Loucy (cell line): ENCODE results near the gene MYO7B.

ENCODE experiments used
- H2AFZ ChIP-seq: fragments of 200-600 bp; sonication (generic); 2 replicates; pipeline ENCODE4 v1.6.0; 2016; ENCODE audit warnings: antibody characterized with exemption, mild to moderate bottlenecking, low read length, moderate library complexity
- H3F3A ChIP-seq: fragments of 200-600 bp; 2 replicates; pipeline ENCODE4 v1.6.0; 2016; ENCODE audit warnings: antibody characterized with exemption, low read depth, mild to moderate bottlenecking
- H3K27me3 ChIP-seq: fragments of 200-600 bp; sonication (generic); 2 replicates; pipeline ENCODE4 v1.6.1; 2014; ENCODE audit warnings: low read length, mild to moderate bottlenecking; ENCODE audit not compliant: insufficient read depth, poor library complexity, severe bottlenecking
- H3K36me3 ChIP-seq: fragments of 200-600 bp; sonication (generic); 2 replicates; pipeline ENCODE4 v1.6.1; 2016; ENCODE audit warnings: low read length; ENCODE audit not compliant: insufficient read depth
- H3K4me1 ChIP-seq: fragments of 200-600 bp; sonication (generic); 2 replicates; pipeline ENCODE4 v1.5.1; 2014; ENCODE audit warnings: low read length, mild to moderate bottlenecking; ENCODE audit not compliant: insufficient read depth, poor library complexity, severe bottlenecking
- H3K4me2 ChIP-seq: fragments of 200-600 bp; sonication (generic); 2 replicates; pipeline ENCODE4 v1.6.0; 2014; ENCODE audit warnings: antibody characterized with exemption, low read length, low read depth, mild to moderate bottlenecking; ENCODE audit not compliant: poor library complexity, severe bottlenecking
- H3K4me3 ChIP-seq: fragments of 200-600 bp; sonication (generic); 2 replicates; pipeline ENCODE4 v1.5.1; 2014; ENCODE audit warnings: low read length, mild to moderate bottlenecking, mixed read lengths; ENCODE audit not compliant: poor library complexity, severe bottlenecking
- H3K79me2 ChIP-seq: fragments of 200-600 bp; sonication (generic); 2 replicates; pipeline ENCODE4 v1.6.1; 2014; ENCODE audit warnings: low read length; ENCODE audit not compliant: insufficient read depth
- H3K9ac ChIP-seq: fragments of 200-600 bp; sonication (generic); 2 replicates; pipeline ENCODE4 v1.6.0; 2014; ENCODE audit warnings: mild to moderate bottlenecking, low read depth, low read length, moderate library complexity; ENCODE audit not compliant: poor library complexity, severe bottlenecking
- H3K9me2 ChIP-seq: fragments of 200-600 bp; sonication (generic); replicated peaks from 2 replicates; pipeline ENCODE4 v1.6.1; 2016; ENCODE audit warnings: low read depth, low read length, mixed read lengths
- H3K9me3 ChIP-seq: fragments of 200-600 bp; sonication (generic); 2 replicates; pipeline ENCODE4 v1.6.1; 2014; ENCODE audit warnings: mild to moderate bottlenecking, antibody characterized with exemption, low read length, low read depth; ENCODE audit not compliant: insufficient read depth
- H4K20me1 ChIP-seq: fragments of 200-600 bp; sonication (generic); 2 replicates; pipeline ENCODE4 v1.6.0; 2014; ENCODE audit warnings: antibody characterized with exemption, low read length, mild to moderate bottlenecking; ENCODE audit not compliant: insufficient read depth, poor library complexity, severe bottlenecking
- CTCF ChIP-seq: fragments of 200-600 bp; sonication (generic); conservative IDR thresholded peaks from 2 replicates; pipeline ENCODE4 v1.5.1; 2014; ENCODE audit warnings: mild to moderate bottlenecking, antibody characterized with exemption, low read length
- EZH2phosphoT487 ChIP-seq: fragments of 200-600 bp; IDR thresholded peaks from 2 replicates; pipeline ENCODE4 v1.6.1; 2018; ENCODE audit warnings: antibody characterized with exemption, mild to moderate bottlenecking, moderate library complexity, borderline replicate concordance

MYO7B gene

GRCh38 chr2:127670055-127670956, 134.8 kb downstream of the MYO7B start:
- H3K9me2 ChIP-seq = no peaks in the 10 kb centered on the region
- H3K4me2 ChIP-seq = no peak overlapping the region
- H3K9me3 ChIP-seq = no peaks in the 10 kb centered on the region
- no peak overlapping the region for H3K9ac ChIP-seq
- H3K27me3 ChIP-seq = no peaks in the 10 kb centered on the region
- H2AFZ ChIP-seq = no peak overlapping the region
- H3K4me1 ChIP-seq = no peaks in the 10 kb centered on the region
- no peaks in the 10 kb centered on the region for H3K79me2 ChIP-seq
- no peak for TF ChIP-seq EZH2phosphoT487
- TF ChIP-seq CTCF = no peak
- H3K4me3 ChIP-seq = no peak overlapping the region
- no peaks in the 10 kb centered on the region for H3K36me3 ChIP-seq
- no peaks in the 10 kb centered on the region for H3F3A ChIP-seq
- H4K20me1 ChIP-seq = no peaks in the 10 kb centered on the region

DNA sequence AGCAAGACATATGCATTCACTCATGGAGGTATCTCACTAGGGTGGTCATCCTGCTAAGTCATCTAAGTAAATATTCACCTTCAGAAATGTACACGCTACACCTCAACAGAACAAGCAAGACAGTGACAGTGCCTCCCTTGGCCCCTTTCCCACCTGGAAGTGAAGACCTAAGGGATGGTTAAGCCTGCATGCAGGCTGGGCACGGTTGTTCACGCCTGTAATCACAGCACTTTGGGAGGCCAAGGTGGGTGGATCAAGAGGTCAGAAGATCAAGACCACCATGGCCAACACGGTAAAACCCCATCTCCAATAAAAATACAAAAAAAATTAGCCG, 135.4 kb downstream of the MYO7B start:
- Histone ChIP-seq H3K9ac (no peak overlapping the region), H3K4me3 (no peak overlapping the region), H3K79me2 (no peaks in the 10 kb centered on the region), H3K36me3 (no peaks in the 10 kb centered on the region), H3K9me2 (no peaks in the 10 kb centered on the region), H3F3A (no peaks in the 10 kb centered on the region), H2AFZ (no peak overlapping the region), H3K27me3 (no peaks in the 10 kb centered on the region), H3K4me2 (no peak overlapping the region), H3K4me1 (no peaks in the 10 kb centered on the region), H3K9me3 (no peaks in the 10 kb centered on the region), H4K20me1 (no peaks in the 10 kb centered on the region)
- no peak for TF ChIP-seq EZH2phosphoT487
- no peak for TF ChIP-seq CTCF

- Histone ChIP-seq H3K9me2 (no peaks in the 10 kb centered on the region), H2AFZ (no peak overlapping the region), H3K4me3 (no peak overlapping the region), H3K4me1 (no peaks in the 10 kb centered on the region), H3K4me2 (no peak overlapping the region), H3F3A (no peaks in the 10 kb centered on the region), H3K79me2 (no peaks in the 10 kb centered on the region), H3K36me3 (no peaks in the 10 kb centered on the region), H3K9me3 (no peaks in the 10 kb centered on the region), H3K9ac (no peak overlapping the region), H4K20me1 (no peaks in the 10 kb centered on the region), H3K27me3 (no peaks in the 10 kb centered on the region)
- TF ChIP-seq CTCF = no peak
- TF ChIP-seq EZH2phosphoT487 = no peak
Measured at GRCh38 chr2:127671557-127672302, 136.2 kb downstream of the MYO7B start.
